ENCODE data around the gene SSBP4. TPM values are rescaled to one million over a fixed set of nuclear protein-coding genes. Genes with fewer than 3 reads are reported as not detected.

Gene SSBP4
- total and polyA plus RNA-seq, 9 of the 15 experiments (the other 6 are each of a cell fraction or from before 2014, with no cell fraction given) = 1.1 to 189 (median 39.0) TPM

- TF ChIP-seq TSHZ1 (CRISPR knock-in tag; IDR thresholded peaks at IDR 0.05) (no peak), NR2C1 (IDR thresholded peaks at IDR 0.05) (no peak), NR2C1 (tag; IDR thresholded peaks at IDR 0.05) (no peak), TBL1XR1 (IDR thresholded peaks at IDR 0.05; ENCODE audit: low read length in 2 of 2) (peak in 1 of 2 experiments; percentile 45; a peak in 2 of 4 replicates), TBP (optimal IDR thresholded peaks at IDR 0.05; ENCODE audit: low read depth, low read length) (peak; percentile 62), ID3 (CRISPR knock-in tag; IDR thresholded peaks at IDR 0.05) (no peak), ID3 (tag; IDR thresholded peaks at IDR 0.05) (peak; percentile 79; the same call in 1 of the 2 replicates), ZNF224 (CRISPR knock-in tag; IDR thresholded peaks at IDR 0.05) (0 out of 2 replicates have a peak, but pooled peaks have one; percentile 65), ZFPM2 (CRISPR knock-in tag; IDR thresholded peaks at IDR 0.05) (no peak), ZBTB7A (IDR thresholded peaks at IDR 0.05; ENCODE audit: borderline replicate concordance, control insufficient read depth, low read depth, low read length) (peak; percentile 68; the same call in 1 of the 2 replicates), SMAD4 (CRISPR knock-in tag; conservative IDR thresholded peaks at IDR 0.05) (peak; percentile 89), RBM14 (IDR thresholded peaks at IDR 0.05; ENCODE audit: borderline replicate concordance, insufficient read depth, low read depth, low read length) (0 out of 2 replicates have a peak, but pooled peaks have one; percentile 88), SAFB2 (IDR thresholded peaks at IDR 0.05; ENCODE audit: borderline replicate concordance, low read depth, low read length, severe bottlenecking) (no peak), NELFE (IDR thresholded peaks at IDR 0.05; ENCODE audit: insufficient read depth, insufficient read length) (no peak), MEF2D (tag; conservative IDR thresholded peaks at IDR 0.05; ENCODE audit: low read depth) (no peak), PPARD (CRISPR knock-in tag; IDR thresholded peaks at IDR 0.05) (no peak), RCOR1 (IDR thresholded peaks at IDR 0.05; ENCODE audit: borderline replicate concordance in 1 of 2, low read depth in 2 of 2, low read length in 2 of 2) (peak; percentile 36 to 64; a peak in 2 of 4 replicates), MAFF (IDR thresholded peaks at IDR 0.05; ENCODE audit: low read length) (no peak), E4F1 (CRISPR knock-in tag; IDR thresholded peaks at IDR 0.05; ENCODE audit: borderline replicate concordance) (no peak)
Measured at GRCh38 chr19:18388100-18388959, 30.9 kb upstream of the SSBP4 start (continued).

Measured in K562 (cell line).